A673 (cell line): ENCODE measurements around the gene MST1R. TPM values are rescaled to one million over a fixed set of nuclear protein-coding genes. Genes with fewer than 3 reads are reported as not detected.

Experiments
- BruUV-seq: library from RNA; stranded (reverse); fragments of 400-500 nt; replicated peaks from 2 replicates; lab custom pipeline; 2021; lab: Mats Ljungman, UMichigan
- CTCF ChIA-PET: fragments of 300-600 bp; sonication (Branson Sonifier 250); formaldehyde crosslinking; loops from one replicate; lab custom pipeline; 2022; ENCODE audit warnings: antibody characterized with exemption; lab: Charles Lee
- POLR2A ChIA-PET: fragments of 300-600 bp; sonication (Branson Sonifier 250); formaldehyde crosslinking; loops from one replicate; lab custom pipeline; 2022; ENCODE audit warnings: antibody characterized with exemption; ENCODE audit not compliant: low non-redundant PET; lab: Charles Lee
- DNase-seq: peaks from one replicate; pipeline ENCODE4 v3.0.0-alpha.2; 2015; ENCODE audit warnings: low spot score
- H3K27ac ChIP-seq: fragments of 200-600 bp; sonication (generic); 2 replicates; pipeline ENCODE4 v1.5.1; 2016; ENCODE audit warnings: mixed run types, low read depth, mild to moderate bottlenecking, mixed read lengths, antibody characterized with exemption, low read length; ENCODE audit not compliant: poor library complexity, severe bottlenecking
- H3K27me3 ChIP-seq: fragments of 200-600 bp; sonication (generic); replicated peaks from 2 replicates; pipeline ENCODE4 v1.6.1; 2017; ENCODE audit warnings: mixed run types, low read depth, mild to moderate bottlenecking, mixed read lengths, antibody characterized with exemption, low read length; ENCODE audit not compliant: insufficient read depth, poor library complexity
- H3K36me3 ChIP-seq: fragments of 200-600 bp; sonication (generic); 2 replicates; pipeline ENCODE4 v1.6.1; 2016; ENCODE audit warnings: mixed run types, mild to moderate bottlenecking, mixed read lengths, antibody characterized with exemption, low read length; ENCODE audit not compliant: insufficient read depth, poor library complexity, severe bottlenecking
- H3K4me1 ChIP-seq: fragments of 200-600 bp; sonication (generic); 2 replicates; pipeline ENCODE4 v1.6.1; 2017; ENCODE audit warnings: mixed run types, mild to moderate bottlenecking, mixed read lengths, antibody characterized with exemption, low read length; ENCODE audit not compliant: insufficient read depth, poor library complexity, severe bottlenecking
- H3K4me3 ChIP-seq: fragments of 200-600 bp; sonication (generic); 2 replicates; pipeline ENCODE4 v1.5.1; 2016; ENCODE audit warnings: low read depth, mixed run types, mild to moderate bottlenecking, mixed read lengths, low read length; ENCODE audit not compliant: poor library complexity, severe bottlenecking
- H3K9me3 ChIP-seq: fragments of 200-600 bp; sonication (generic); 2 replicates; pipeline ENCODE4 v1.6.1; 2016; ENCODE audit warnings: mixed run types, low read depth, mild to moderate bottlenecking, mixed read lengths, antibody characterized with exemption, low read length; ENCODE audit not compliant: poor library complexity, severe bottlenecking
- CTCF ChIP-seq: fragments of 300-800, 200-600 bp; sonication (generic); conservative IDR thresholded peaks from 2 replicates; pipeline ENCODE4 v1.5.1; 2017; ENCODE audit warnings: low read depth, mild to moderate bottlenecking, antibody characterized with exemption, low read length, moderate library complexity, mixed read lengths
- EZH2 ChIP-seq: fragments of 200-600 bp; sonication (generic); IDR thresholded peaks from 2 replicates; pipeline ENCODE4 v1.6.1; 2017; ENCODE audit warnings: borderline replicate concordance, low read depth, mild to moderate bottlenecking, mixed read lengths, antibody characterized with exemption, low read length; ENCODE audit not compliant: poor library complexity, severe bottlenecking
- intact Hi-C: fragments of 100-400 bp; cut with micrococcal nuclease; formaldehyde crosslinking; loops from one replicate; pipeline ENCODE4 v1.10.0; 2022; ENCODE audit not compliant: unreplicated experiment
- total RNA-seq: library from RNA; stranded (reverse); gene quantifications from 2 replicates; pipeline ENCODE4 v1.2.3, GENCODE V29; 2021

MST1R gene
- total RNA-seq, 1 experiment from 2014 or later, result not detected

- DNase-seq, result peak; percentile 68
- no peak for TF ChIP-seq EZH2
- TF ChIP-seq CTCF, result peak; percentile 78
- no peaks in the 10 kb centered on the region for H3K9me3 ChIP-seq
- H3K27ac ChIP-seq, result no peak overlapping the region
- no peaks in the 10 kb centered on the region for H3K36me3 ChIP-seq
- CTCF ChIA-PET, result interaction anchor here (0.6 to 2.2 kb wide), 5 partner anchors 18 to 136 kb away, joined by 3 to 39 read pairs (median 6); partner anchors contain the start of gene INKA1
- POLR2A ChIA-PET, result interaction anchor here (0.6 kb wide), 1 partner anchor 36 kb away, joined by 19 read pairs; the partner anchor contains the start of gene INKA1
- no peaks in the 10 kb centered on the region for H3K27me3 ChIP-seq
- H3K4me1 ChIP-seq, result no peaks in the 10 kb centered on the region
- intact Hi-C loops, result loop anchor here (1.0 kb wide), 1 partner anchor 37 kb away; no protein-coding TSS in a partner anchor
- no TSS peak for BruUV-seq
- no peak overlapping the region for H3K4me3 ChIP-seq
Measured at GRCh38 chr3:49839193-49839809, 64.4 kb downstream of the MST1R start.

Other genes starting within 250 kb of the MST1R start
- 64.9 and 67.4 TPM in 2 replicates for gene APEH, start 229.5 kb downstream of the MST1R start, total RNA-seq
- 3.7 and 4.5 TPM in 2 replicates for gene MST1, start 214.4 kb downstream of the MST1R start, total RNA-seq
- 31.0 and 31.5 TPM in 2 replicates for gene RNF123, start 214.3 kb downstream of the MST1R start, total RNA-seq
- gene AMIGO3, start 184.2 kb downstream of the MST1R start, total RNA-seq, result 0.28 TPM in 1 of 2 replicates, not detected in the other
- 15.2 and 16.6 TPM in 2 replicates for gene GMPPB, start 179.9 kb downstream of the MST1R start, total RNA-seq
- gene IP6K1, start 117.3 kb downstream of the MST1R start, total RNA-seq, result 25.8 and 29.0 TPM in 2 replicates
- gene CDHR4, start 104.0 kb downstream of the MST1R start, total RNA-seq, result 0.48 TPM in 1 of 2 replicates, not detected in the other
- gene INKA1, start 100.6 kb downstream of the MST1R start, total RNA-seq, result 7.1 and 13.8 TPM in 2 replicates
- 2.2 and 3.8 TPM in 2 replicates for gene UBA7, start 89.9 kb downstream of the MST1R start, total RNA-seq
- gene TRAIP, start 47.3 kb downstream of the MST1R start, total RNA-seq, result 17.8 and 18.8 TPM in 2 replicates
- gene CAMKV, start 34.0 kb downstream of the MST1R start, total RNA-seq, result 5.4 and 6.5 TPM in 2 replicates
- 7.5 and 7.7 TPM in 2 replicates for gene MON1A, start 25.9 kb upstream of the MST1R start, total RNA-seq
- gene RBM6, start 36.3 kb upstream of the MST1R start, total RNA-seq, result 55.9 and 64.3 TPM in 2 replicates
- 80.6 and 89.7 TPM in 2 replicates for gene RBM5, start 185.0 kb upstream of the MST1R start, total RNA-seq